ENCODE results near the gene SDHAF3.

The SDHAF3 gene

DNA sequence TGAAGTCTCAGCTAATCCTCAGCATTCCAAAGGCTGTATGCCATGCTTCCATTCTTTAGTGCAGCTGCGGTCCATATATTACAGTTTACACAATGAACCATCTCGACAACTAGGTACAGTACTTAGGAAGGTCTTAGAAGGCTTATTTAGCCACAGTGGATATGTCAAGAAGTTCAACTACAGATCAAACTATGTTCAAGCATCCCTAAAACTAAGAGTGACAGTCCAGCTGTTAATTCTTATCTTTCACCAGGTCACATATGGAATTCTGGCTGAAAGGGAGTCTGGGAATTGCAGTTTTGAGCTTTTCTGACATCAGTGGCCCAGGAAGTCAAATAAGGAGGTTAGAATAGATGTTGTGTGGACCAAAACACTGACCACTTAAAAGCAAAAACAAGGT is 106.8 kb downstream of the SDHAF3 start:
- DNase-seq = no peak

DNA sequence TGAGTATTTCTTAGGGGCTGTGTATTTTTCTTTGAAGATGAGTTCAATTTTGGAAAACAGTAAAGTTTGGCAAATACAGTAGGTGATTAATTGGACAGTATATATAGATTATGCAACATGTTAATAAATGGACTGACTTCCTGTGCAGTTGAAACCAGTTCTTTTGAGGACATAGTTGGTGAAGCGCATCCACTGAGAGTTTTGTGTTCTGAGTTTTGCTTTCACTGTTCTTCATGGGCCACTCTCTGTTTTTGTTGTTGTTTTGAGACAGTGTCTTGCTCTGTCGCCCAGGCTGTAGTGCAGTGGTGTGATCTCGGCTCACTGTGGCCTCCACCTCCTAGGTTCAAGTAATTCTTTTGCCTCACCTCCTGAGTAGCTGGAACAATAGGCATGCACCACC is 109.0 kb downstream of the SDHAF3 start:
- no peak for DNase-seq

Data from activated CD4-positive, alpha-beta T cell treated with anti-CD3 and anti-CD28 coated beads, Interleukin-2, Interleukin-6, amounts not matched to agents 100 ng/mL and 50 ng/mL, durations not matched to agents 16 hours and 8 hours (primary cell).